ENCODE data around the gene KIF18B. TPM values are rescaled to one million over a fixed set of nuclear protein-coding genes. Genes with fewer than 3 reads are reported as not detected.

Gene KIF18B
- total and polyA plus RNA-seq, 2 donors (not counting 1 experiment from before 2014, with no cell fraction given), result 0.44 to 0.48 TPM

GRCh38 chr17:44982113-44982702 is 34.6 kb upstream of the KIF18B start:
- Mint-ChIP-seq H3K4me3 (no peak overlapping the region), H3K4me1 (no peaks in the 10 kb centered on the region), H3K27ac (no peak overlapping the region), H3K9me3 (ENCODE audit: insufficient read depth) (no peaks in the 10 kb centered on the region), H3K27me3 (peaks cover 23% of the 10 kb centered on the region)
- Histone ChIP-seq H3K4me2 (replicated peaks; ENCODE audit: low read depth, low read length, poor library complexity, severe bottlenecking) (no peak overlapping the region), H3K9me3 (ENCODE audit: control extremely low read depth in 1 of 3, control insufficient read depth in 2 of 3, insufficient read depth in 1 of 3, low read length in 2 of 3) (peaks cover 0 to 2% (median 0%) of the 10 kb centered on the region in 3 donors), H4K20me1 (ENCODE audit: control insufficient read depth, insufficient read depth, low read length, poor library complexity, severe bottlenecking) (no peaks in the 10 kb centered on the region), H3K9ac (ENCODE audit: low read length) (no peak overlapping the region), H3K4me1 (ENCODE audit: control insufficient read depth in 2 of 2, insufficient read depth in 2 of 2, low read length in 2 of 2) (peaks cover under 1 to 1% of the 10 kb centered on the region in 2 donors), H3K27ac (ENCODE audit: low read length in 2 of 2) (no peak overlapping the region), H3K36me3 (replicated peaks in 1 of 2; ENCODE audit: control extremely low read depth in 1 of 2, control insufficient read depth in 1 of 2, extremely low read depth in 1 of 2, insufficient read depth in 2 of 2, low read length in 1 of 2) (no peaks in the 10 kb centered on the region), H3K79me2 (ENCODE audit: control insufficient read depth, insufficient read depth, low read length) (no peaks in the 10 kb centered on the region), H3K4me3 (ENCODE audit: control extremely low read depth in 1 of 5, extremely low read depth in 1 of 5, insufficient read depth in 1 of 5, low read depth in 2 of 5, low read length in 4 of 5) (no peak overlapping the region), H2AFZ (ENCODE audit: insufficient read depth, low read depth, low read length, poor library complexity, severe bottlenecking) (no peak overlapping the region), H3K27me3 (replicated peaks in 1 of 4; ENCODE audit: control extremely low read depth in 1 of 4, control insufficient read depth in 3 of 4, insufficient read depth in 4 of 4, low read length in 3 of 4) (peaks cover 0 to 54% (median 10%) of the 10 kb centered on the region in 4 experiments)
- ATAC-seq (ENCODE audit: low read depth), result no peak
- no peak for DNase-seq
- ChIA-PET CTCF (no interaction called here), POLR2A (no interaction called here)
- TF ChIP-seq EZH2 (IDR thresholded peaks at IDR 0.05; ENCODE audit: borderline replicate concordance, insufficient read depth, low read depth, low read length, poor library complexity, severe bottlenecking), result no peak
- TF ChIP-seq, protein P1, sequence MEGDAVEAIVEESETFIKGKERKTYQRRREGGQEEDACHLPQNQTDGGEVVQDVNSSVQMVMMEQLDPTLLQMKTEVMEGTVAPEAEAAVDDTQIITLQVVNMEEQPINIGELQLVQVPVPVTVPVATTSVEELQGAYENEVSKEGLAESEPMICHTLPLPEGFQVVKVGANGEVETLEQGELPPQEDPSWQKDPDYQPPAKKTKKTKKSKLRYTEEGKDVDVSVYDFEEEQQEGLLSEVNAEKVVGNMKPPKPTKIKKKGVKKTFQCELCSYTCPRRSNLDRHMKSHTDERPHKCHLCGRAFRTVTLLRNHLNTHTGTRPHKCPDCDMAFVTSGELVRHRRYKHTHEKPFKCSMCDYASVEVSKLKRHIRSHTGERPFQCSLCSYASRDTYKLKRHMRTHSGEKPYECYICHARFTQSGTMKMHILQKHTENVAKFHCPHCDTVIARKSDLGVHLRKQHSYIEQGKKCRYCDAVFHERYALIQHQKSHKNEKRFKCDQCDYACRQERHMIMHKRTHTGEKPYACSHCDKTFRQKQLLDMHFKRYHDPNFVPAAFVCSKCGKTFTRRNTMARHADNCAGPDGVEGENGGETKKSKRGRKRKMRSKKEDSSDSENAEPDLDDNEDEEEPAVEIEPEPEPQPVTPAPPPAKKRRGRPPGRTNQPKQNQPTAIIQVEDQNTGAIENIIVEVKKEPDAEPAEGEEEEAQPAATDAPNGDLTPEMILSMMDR (IDR thresholded peaks at IDR 0.05), result no peak
- intact Hi-C loops (cut with micrococcal nuclease), result no loop called here
- 95% methylated on average over 3 of the region's 3 CpGs for WGBS (ENCODE audit: insufficient coverage)

GRCh38 chr17:44981221-44981968 is 33.8 kb upstream of the KIF18B start:
- Histone ChIP-seq H3K27me3 (replicated peaks in 1 of 4; ENCODE audit: control extremely low read depth in 1 of 4, control insufficient read depth in 3 of 4, insufficient read depth in 4 of 4, low read length in 3 of 4) (peaks cover 0 to 46% (median 9%) of the 10 kb centered on the region in 4 experiments), H3K4me1 (ENCODE audit: control insufficient read depth in 2 of 2, insufficient read depth in 2 of 2, low read length in 2 of 2) (no peaks in the 10 kb centered on the region), H4K20me1 (ENCODE audit: control insufficient read depth, insufficient read depth, low read length, poor library complexity, severe bottlenecking) (no peaks in the 10 kb centered on the region), H3K9me3 (ENCODE audit: control extremely low read depth in 1 of 3, control insufficient read depth in 2 of 3, insufficient read depth in 1 of 3, low read length in 2 of 3) (peaks cover 0 to 2% (median 0%) of the 10 kb centered on the region in 3 donors), H3K79me2 (ENCODE audit: control insufficient read depth, insufficient read depth, low read length) (no peaks in the 10 kb centered on the region), H2AFZ (ENCODE audit: insufficient read depth, low read depth, low read length, poor library complexity, severe bottlenecking) (no peak overlapping the region), H3K27ac (ENCODE audit: low read length in 2 of 2) (no peak overlapping the region), H3K36me3 (replicated peaks in 1 of 2; ENCODE audit: control extremely low read depth in 1 of 2, control insufficient read depth in 1 of 2, extremely low read depth in 1 of 2, insufficient read depth in 2 of 2, low read length in 1 of 2) (no peaks in the 10 kb centered on the region), H3K4me3 (ENCODE audit: control extremely low read depth in 1 of 5, extremely low read depth in 1 of 5, insufficient read depth in 1 of 5, low read depth in 2 of 5, low read length in 4 of 5) (no peak overlapping the region), H3K9ac (ENCODE audit: low read length) (no peak overlapping the region), H3K4me2 (replicated peaks; ENCODE audit: low read depth, low read length, poor library complexity, severe bottlenecking) (no peak overlapping the region)
- CTCF ChIA-PET, result no interaction called here
- no peak for DNase-seq
- intact Hi-C loops (cut with micrococcal nuclease), result no loop called here
- TF ChIP-seq, protein P1 (IDR thresholded peaks at IDR 0.05), result no peak
- H3K4me3 Mint-ChIP-seq, result no peak overlapping the region
- no peaks in the 10 kb centered on the region for H3K4me1 Mint-ChIP-seq
- POLR2A ChIA-PET, result no interaction called here
- H3K9me3 Mint-ChIP-seq (ENCODE audit: insufficient read depth), result no peaks in the 10 kb centered on the region
- no peak for ATAC-seq (ENCODE audit: low read depth)
- H3K27me3 Mint-ChIP-seq, result peaks cover 24% of the 10 kb centered on the region
- WGBS (ENCODE audit: insufficient coverage), result 71% methylated on average over 4 of the region's 12 CpGs
- no peak overlapping the region for H3K27ac Mint-ChIP-seq
